ENCODE results near the gene UBE3D. TPM values are rescaled to one million over a fixed set of nuclear protein-coding genes. Genes with fewer than 3 reads are reported as not detected.
"Not testable (repeated sequence)": the region's sequence is repeated elsewhere in the genome, so short reads cannot be mapped to it uniquely, and the experiment has no call there.

Gene UBE3D
- total RNA-seq, 1 experiment from 2014 or later = 10.9 TPM

DNA sequence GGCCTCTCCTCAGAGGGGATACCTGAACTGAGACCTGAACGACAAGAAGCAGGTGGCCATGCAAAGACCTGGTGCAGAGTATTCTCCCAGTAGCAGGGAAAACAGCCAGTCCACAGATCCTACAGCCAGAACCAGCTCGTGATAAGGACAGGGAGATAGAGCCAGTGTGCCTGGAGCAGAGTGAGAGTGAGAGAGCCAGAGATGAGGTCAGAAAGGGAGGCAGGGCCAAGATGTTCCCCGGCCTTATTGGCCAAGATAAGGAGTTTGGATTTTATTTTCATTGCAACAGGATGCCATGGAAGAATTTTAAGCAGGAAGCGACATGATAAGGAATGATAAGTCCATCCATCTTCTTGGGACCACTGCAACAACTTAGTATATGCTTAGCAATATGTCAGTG, 111.8 kb downstream of the UBE3D start:
- TF ChIP-seq, protein P1, sequence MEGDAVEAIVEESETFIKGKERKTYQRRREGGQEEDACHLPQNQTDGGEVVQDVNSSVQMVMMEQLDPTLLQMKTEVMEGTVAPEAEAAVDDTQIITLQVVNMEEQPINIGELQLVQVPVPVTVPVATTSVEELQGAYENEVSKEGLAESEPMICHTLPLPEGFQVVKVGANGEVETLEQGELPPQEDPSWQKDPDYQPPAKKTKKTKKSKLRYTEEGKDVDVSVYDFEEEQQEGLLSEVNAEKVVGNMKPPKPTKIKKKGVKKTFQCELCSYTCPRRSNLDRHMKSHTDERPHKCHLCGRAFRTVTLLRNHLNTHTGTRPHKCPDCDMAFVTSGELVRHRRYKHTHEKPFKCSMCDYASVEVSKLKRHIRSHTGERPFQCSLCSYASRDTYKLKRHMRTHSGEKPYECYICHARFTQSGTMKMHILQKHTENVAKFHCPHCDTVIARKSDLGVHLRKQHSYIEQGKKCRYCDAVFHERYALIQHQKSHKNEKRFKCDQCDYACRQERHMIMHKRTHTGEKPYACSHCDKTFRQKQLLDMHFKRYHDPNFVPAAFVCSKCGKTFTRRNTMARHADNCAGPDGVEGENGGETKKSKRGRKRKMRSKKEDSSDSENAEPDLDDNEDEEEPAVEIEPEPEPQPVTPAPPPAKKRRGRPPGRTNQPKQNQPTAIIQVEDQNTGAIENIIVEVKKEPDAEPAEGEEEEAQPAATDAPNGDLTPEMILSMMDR (IDR thresholded peaks at IDR 0.05; ENCODE audit: insufficient read depth in 1 of 2, low read depth in 1 of 2, low read length in 1 of 2, severe bottlenecking in 1 of 2, unreplicated experiment in 1 of 2) = no peak
- ChIA-PET CTCF (no interaction called here), POLR2A (no interaction called here)
- no TSS peak for BruUV-seq (replicated peaks)
- H3K4me1 Mint-ChIP-seq (ENCODE audit: low read depth, unreplicated experiment) = no peaks in the 10 kb centered on the region
- H3K36me3 Mint-ChIP-seq (ENCODE audit: insufficient read depth, unreplicated experiment) = no peaks in the 10 kb centered on the region
- no peaks in the 10 kb centered on the region for H3K27me3 Mint-ChIP-seq (ENCODE audit: insufficient read depth, unreplicated experiment)
- intact Hi-C loops (cut with micrococcal nuclease; ENCODE audit: unreplicated experiment) = no loop called here
- no peak overlapping the region for H3K4me3 Mint-ChIP-seq (ENCODE audit: unreplicated experiment)
- no peaks in the 10 kb centered on the region for H3K4me1 ChIP-seq
- no peak overlapping the region for H3K27ac Mint-ChIP-seq (ENCODE audit: unreplicated experiment)
- no peaks in the 10 kb centered on the region for H3K27me3 ChIP-seq (replicated peaks; ENCODE audit: control insufficient read depth, insufficient read depth, low read length)
- H3K4me3 ChIP-seq (ENCODE audit: low read depth, low read length) = no peak overlapping the region
- no peaks in the 10 kb centered on the region for H3K36me3 ChIP-seq (ENCODE audit: control insufficient read depth, insufficient read depth, low read length)
- no peaks in the 10 kb centered on the region for H3K9me3 ChIP-seq
- no peaks in the 10 kb centered on the region for H3K9me3 Mint-ChIP-seq (ENCODE audit: unreplicated experiment)
- no peak for DNase-seq

DNA sequence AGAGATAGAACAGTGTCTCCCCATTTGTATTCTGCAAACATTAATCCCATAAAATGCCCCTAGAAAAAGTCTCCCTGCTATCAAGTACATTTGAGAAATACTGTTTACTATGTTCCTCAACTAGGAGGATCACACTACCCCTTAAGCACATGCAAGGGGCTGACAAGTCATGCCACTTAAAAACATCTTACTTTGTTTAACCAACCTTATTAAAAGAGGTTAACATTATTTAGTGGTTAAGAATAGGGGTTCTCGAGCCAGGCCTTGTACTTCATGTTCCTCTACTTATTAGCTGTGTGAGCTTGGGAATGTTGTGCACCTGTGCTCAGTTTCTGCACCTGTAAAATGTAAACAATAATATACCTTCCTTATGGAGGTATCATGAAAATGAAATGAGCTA, 113.7 kb downstream of the UBE3D start:
- DNase-seq = no peak
- POLR2A ChIA-PET = no interaction called here
- H3K9me3 Mint-ChIP-seq (ENCODE audit: unreplicated experiment) = peaks cover 2% of the 10 kb centered on the region
- H3K4me1 Mint-ChIP-seq (ENCODE audit: low read depth, unreplicated experiment) = no peaks in the 10 kb centered on the region
- no peaks in the 10 kb centered on the region for H3K36me3 ChIP-seq (ENCODE audit: control insufficient read depth, insufficient read depth, low read length)
- no peaks in the 10 kb centered on the region for H3K27me3 ChIP-seq (replicated peaks; ENCODE audit: control insufficient read depth, insufficient read depth, low read length)
- intact Hi-C loops (cut with micrococcal nuclease; ENCODE audit: unreplicated experiment) = no loop called here
- no peak overlapping the region for H3K27ac Mint-ChIP-seq (ENCODE audit: unreplicated experiment)
- no peak overlapping the region for H3K4me3 Mint-ChIP-seq (ENCODE audit: unreplicated experiment)
- no peak overlapping the region for H3K4me3 ChIP-seq (ENCODE audit: low read depth, low read length)
- no peaks in the 10 kb centered on the region for H3K9me3 ChIP-seq
- no peaks in the 10 kb centered on the region for H3K27me3 Mint-ChIP-seq (ENCODE audit: insufficient read depth, unreplicated experiment)
- TF ChIP-seq, protein P1 (IDR thresholded peaks at IDR 0.05; ENCODE audit: insufficient read depth in 1 of 2, low read depth in 1 of 2, low read length in 1 of 2, severe bottlenecking in 1 of 2, unreplicated experiment in 1 of 2) = no peak
- BruUV-seq (replicated peaks) = no TSS peak
- H3K4me1 ChIP-seq = no peaks in the 10 kb centered on the region
- CTCF ChIA-PET = no interaction called here
- H3K36me3 Mint-ChIP-seq (ENCODE audit: insufficient read depth, unreplicated experiment) = no peaks in the 10 kb centered on the region

DNA sequence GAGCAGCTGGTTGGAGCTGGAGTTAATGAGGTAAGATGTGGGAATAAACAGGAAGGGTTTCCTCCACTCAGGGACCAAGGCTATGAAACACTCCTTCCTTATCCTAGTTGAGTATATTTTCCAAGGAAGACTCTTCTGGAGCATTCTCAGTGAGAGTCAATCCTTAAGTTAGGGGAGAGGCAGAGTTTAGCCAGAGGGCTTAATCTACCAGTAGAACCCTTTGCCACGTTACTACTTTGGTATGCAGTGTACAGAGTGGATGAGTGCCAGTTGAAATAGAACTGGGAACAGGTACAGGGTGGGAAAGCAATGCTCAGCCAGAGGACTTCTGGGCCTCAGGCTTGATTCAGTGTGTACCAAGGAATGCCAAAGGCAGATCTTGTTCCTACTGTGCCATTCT, 114.3 kb downstream of the UBE3D start:
- ChIA-PET CTCF (no interaction called here), POLR2A (no interaction called here)
- no peaks in the 10 kb centered on the region for H3K27me3 Mint-ChIP-seq (ENCODE audit: insufficient read depth, unreplicated experiment)
- H3K4me3 Mint-ChIP-seq (ENCODE audit: unreplicated experiment) = no peak overlapping the region
- no peaks in the 10 kb centered on the region for H3K27me3 ChIP-seq (replicated peaks; ENCODE audit: control insufficient read depth, insufficient read depth, low read length)
- no peak for DNase-seq
- no peaks in the 10 kb centered on the region for H3K4me1 Mint-ChIP-seq (ENCODE audit: low read depth, unreplicated experiment)
- H3K27ac Mint-ChIP-seq (ENCODE audit: unreplicated experiment) = no peak overlapping the region
- peaks cover 7% of the 10 kb centered on the region for H3K9me3 Mint-ChIP-seq (ENCODE audit: unreplicated experiment)
- intact Hi-C loops (cut with micrococcal nuclease; ENCODE audit: unreplicated experiment) = no loop called here
- BruUV-seq (replicated peaks) = no TSS peak
- H3K36me3 Mint-ChIP-seq (ENCODE audit: insufficient read depth, unreplicated experiment) = no peaks in the 10 kb centered on the region
- no peaks in the 10 kb centered on the region for H3K9me3 ChIP-seq
- no peak overlapping the region for H3K4me3 ChIP-seq (ENCODE audit: low read depth, low read length)
- TF ChIP-seq, protein P1 (IDR thresholded peaks at IDR 0.05; ENCODE audit: insufficient read depth in 1 of 2, low read depth in 1 of 2, low read length in 1 of 2, severe bottlenecking in 1 of 2, unreplicated experiment in 1 of 2) = no peak
- no peaks in the 10 kb centered on the region for H3K36me3 ChIP-seq (ENCODE audit: control insufficient read depth, insufficient read depth, low read length)
- no peaks in the 10 kb centered on the region for H3K4me1 ChIP-seq

DNA sequence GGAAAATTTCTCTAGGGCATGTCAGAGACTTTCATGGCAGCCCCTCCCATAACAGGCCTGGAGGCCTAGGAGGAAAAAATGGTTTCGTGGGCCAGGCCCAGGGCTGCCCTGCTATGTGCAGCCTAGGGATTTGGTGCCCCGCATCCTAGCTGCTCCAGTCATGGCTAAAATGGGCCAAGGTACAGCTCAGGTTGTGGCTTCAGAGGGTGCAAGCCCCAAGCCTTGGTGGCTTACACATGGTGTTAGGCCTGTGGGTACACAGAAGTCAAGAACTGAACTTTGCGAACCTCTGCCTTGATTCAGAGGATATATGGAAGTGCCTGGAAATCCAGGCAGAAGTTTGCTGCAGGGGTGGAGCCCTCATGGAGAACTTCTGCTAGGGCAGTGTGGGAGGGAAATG, 134.7 kb downstream of the UBE3D start:
- H3K4me3 ChIP-seq (ENCODE audit: low read depth, low read length); H3K27ac Mint-ChIP-seq (ENCODE audit: unreplicated experiment); H3K27me3 ChIP-seq (replicated peaks; ENCODE audit: control insufficient read depth, insufficient read depth, low read length); H3K36me3 ChIP-seq (ENCODE audit: control insufficient read depth, insufficient read depth, low read length); intact Hi-C loops (cut with micrococcal nuclease; ENCODE audit: unreplicated experiment); H3K4me1 ChIP-seq; H3K4me3 Mint-ChIP-seq (ENCODE audit: unreplicated experiment); POLR2A ChIA-PET; BruUV-seq (replicated peaks); CTCF ChIA-PET; H3K27me3 Mint-ChIP-seq (ENCODE audit: insufficient read depth, unreplicated experiment); H3K4me1 Mint-ChIP-seq (ENCODE audit: low read depth, unreplicated experiment): not testable (repeated sequence)
- Mint-ChIP-seq H3K9me3 (ENCODE audit: unreplicated experiment) (peaks cover 35% of the 10 kb centered on the region), H3K36me3 (ENCODE audit: insufficient read depth, unreplicated experiment) (peaks cover 22% of the 10 kb centered on the region)
- peaks cover 29% of the 10 kb centered on the region for H3K9me3 ChIP-seq
- peak in 1 of 2 experiments; percentile 40 for DNase-seq

Data from Caco-2 (cell line).